HL-60 (cell line): Measurements from ENCODE around the gene EDNRA.

ENCODE experiments used
- DNase-seq, 2 experiments: peaks; one replicate each; pipeline ENCODE4 v3.0.0-alpha.2; 2010 to 2020; ENCODE audit warnings: low read depth in 1 of 2, low spot score in 1 of 2
- H3K27ac ChIP-seq: fragments of 250-450 bp; sonication (Bioruptor Pico); replicated peaks from 2 replicates; pipeline ENCODE4 v1.5.1; 2020; ENCODE audit warnings: mild to moderate bottlenecking, moderate library complexity
- H3K27me3 ChIP-seq: fragments of 250-450 bp; sonication (Bioruptor Pico); 2 replicates; pipeline ENCODE4 v1.5.1; 2021; ENCODE audit warnings: mild to moderate bottlenecking, moderate library complexity; ENCODE audit not compliant: insufficient read depth, poor library complexity, severe bottlenecking
- H3K4me3 ChIP-seq: replicated peaks from 2 replicates; pipeline ENCODE4 v1.5.1; 2011; ENCODE audit warnings: mild to moderate bottlenecking, control low read depth, low read length; ENCODE audit not compliant: insufficient read depth
- CTCF ChIP-seq: IDR thresholded peaks from one replicate; pipeline ENCODE4 v1.5.1; 2011; ENCODE audit warnings: low read length, control low read depth, inconsistent platforms; ENCODE audit not compliant: insufficient read depth
- GABPA ChIP-seq: IDR thresholded peaks from 2 replicates; pipeline ENCODE4 v1.6.1; 2012; ENCODE audit warnings: low read depth
- POLR2AphosphoS5 ChIP-seq: IDR thresholded peaks from 2 replicates; pipeline ENCODE4 v1.6.1; 2012; ENCODE audit warnings: low read depth
- REST ChIP-seq: IDR thresholded peaks from 2 replicates; pipeline ENCODE4 v1.6.1; 2012; ENCODE audit warnings: low read depth; ENCODE audit not compliant: insufficient replicate concordance
- SPI1 ChIP-seq: IDR thresholded peaks from 2 replicates; pipeline ENCODE4 v1.6.1; 2012; ENCODE audit warnings: low read depth, mild to moderate bottlenecking, borderline replicate concordance

EDNRA gene

GRCh38 chr4:147479786-147480185 is 1.1 kb upstream of the EDNRA start:
- no peak overlapping the region for H3K4me3 ChIP-seq
- peaks cover 13% of the 10 kb centered on the region for H3K27me3 ChIP-seq
- no peak for TF ChIP-seq SPI1
- no peak for TF ChIP-seq GABPA
- TF ChIP-seq POLR2AphosphoS5, result no peak
- TF ChIP-seq CTCF, result no peak
- TF ChIP-seq REST, result no peak
- no peak overlapping the region for H3K27ac ChIP-seq
- no peak for DNase-seq

- H3K27me3 ChIP-seq, result peaks cover 13% of the 10 kb centered on the region
- DNase-seq, result no peak
- H3K27ac ChIP-seq, result no peak overlapping the region
- TF ChIP-seq POLR2AphosphoS5, result no peak
- no peak for TF ChIP-seq CTCF
- TF ChIP-seq SPI1, result no peak
- no peak for TF ChIP-seq GABPA
- no peak for TF ChIP-seq REST
- H3K4me3 ChIP-seq, result no peak overlapping the region
Measured at GRCh38 chr4:147480502-147480890, 401 bp upstream of the EDNRA start.

DNA sequence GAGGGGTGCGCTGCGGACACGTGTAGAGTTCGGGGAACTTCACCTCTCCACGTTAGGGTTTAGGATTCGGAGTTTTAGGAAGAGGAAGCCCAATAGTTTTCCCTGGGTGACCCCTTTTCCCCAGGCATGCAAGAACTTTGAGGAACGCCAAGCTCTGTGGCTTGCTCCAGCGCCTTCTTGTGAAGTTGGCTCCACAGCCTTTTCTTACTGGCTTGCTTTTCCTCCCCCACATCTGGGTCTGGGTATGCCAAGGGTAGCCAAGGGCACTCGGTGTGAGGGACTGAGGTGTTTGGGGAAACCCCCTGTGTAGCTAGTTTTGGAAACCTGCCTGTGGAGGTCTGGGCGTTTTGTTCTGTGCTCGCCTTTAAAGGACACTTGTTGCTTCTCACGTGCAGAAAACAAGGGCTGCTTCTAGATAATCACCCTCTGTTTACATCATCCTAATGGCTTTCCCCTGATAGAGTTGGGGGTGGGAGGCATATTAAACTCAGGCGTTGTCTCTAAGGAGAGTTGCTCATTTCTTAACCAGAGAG is 746 bp downstream of the EDNRA start:
- Histone ChIP-seq H3K4me3 (no peak overlapping the region), H3K27me3 (peaks cover 13% of the 10 kb centered on the region), H3K27ac (no peak overlapping the region)
- TF ChIP-seq POLR2AphosphoS5 (no peak), CTCF (no peak), SPI1 (no peak), REST (no peak), GABPA (no peak)
- no peak for DNase-seq
